Cardiac fibroblast (primary cell): Measurements from ENCODE around the gene APLF.
A peak's percentile ranks its signal among the peaks of the same experiment; 100 is the strongest.

Experiments
- DNase-seq, 2 donors: peaks; one replicate each; pipeline versions ENCODE4 v3.0.0 to v3.0.0-alpha.2; 2010; ENCODE audit warnings: low read depth in 2 of 2
- H3K4me3 ChIP-seq, 2 donors: replicated peaks in 1 of 2; 1 replicate in 1 of 2; 2 replicates in 1 of 2; pipeline ENCODE4 v1.5.1; 2011; ENCODE audit warnings: low read depth in 2 of 2, low read length in 2 of 2, mild to moderate bottlenecking in 2 of 2, moderate library complexity in 1 of 2
- CTCF ChIP-seq: IDR thresholded peaks from one replicate; pipeline ENCODE4 v1.5.1; 2011; ENCODE audit warnings: low read depth, mild to moderate bottlenecking, low read length, inconsistent platforms

The APLF gene

GRCh38 chr2:68603059-68603458 lies 135.7 kb downstream of the APLF start:
- no peak for TF ChIP-seq CTCF
- no peak for DNase-seq
- H3K4me3 ChIP-seq, result no peak overlapping the region

GRCh38 chr2:68604077-68604476 lies 136.7 kb downstream of the APLF start:
- no peak overlapping the region for H3K4me3 ChIP-seq
- TF ChIP-seq CTCF, result no peak
- DNase-seq, result no peak

- no peak for TF ChIP-seq CTCF
- H3K4me3 ChIP-seq, result no peak overlapping the region
- DNase-seq, result no peak
These were observed 138.6 kb downstream of the APLF start for GRCh38 chr2:68605939-68606338.

- H3K4me3 ChIP-seq, result no peak overlapping the region
- no peak for TF ChIP-seq CTCF
- DNase-seq, result no peak
These were observed 139.4 kb downstream of the APLF start for GRCh38 chr2:68606759-68607158.

GRCh38 chr2:68607837-68608236 lies 140.5 kb downstream of the APLF start:
- no peak for DNase-seq
- no peak for TF ChIP-seq CTCF
- no peak overlapping the region for H3K4me3 ChIP-seq

- no peak for TF ChIP-seq CTCF
- no peak overlapping the region for H3K4me3 ChIP-seq
These were observed 145.6 kb downstream of the APLF start for GRCh38 chr2:68612765-68613519.

DNA sequence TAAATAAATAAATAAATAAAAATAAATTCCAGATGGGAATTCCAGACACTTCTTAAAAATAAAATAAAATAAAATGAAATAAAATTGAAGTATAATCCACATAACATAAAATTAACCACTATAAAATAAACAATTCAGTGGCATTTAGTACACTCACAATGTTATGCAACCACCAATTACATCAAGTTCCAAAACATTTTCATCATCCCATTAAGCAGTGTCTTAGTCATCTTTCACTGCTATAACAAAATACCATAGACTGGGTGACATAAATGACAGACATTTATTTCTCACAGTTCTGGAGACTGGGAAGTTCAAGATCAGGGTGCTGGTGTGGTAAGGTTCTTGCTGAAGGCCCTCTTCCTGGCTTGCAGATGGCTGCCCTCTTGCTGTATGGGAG lies 153.4 kb downstream of the APLF start:
- no peak overlapping the region for H3K4me3 ChIP-seq
- TF ChIP-seq CTCF, result no peak
- peak in 1 of 2 donors; percentile 43 for DNase-seq

More at GRCh38 chr2:68612765-68613519, 145.6 kb downstream of the APLF start:
- no peak for DNase-seq
